Esophagus muscularis mucosa (tissue), 4 donors: ENCODE data around the gene STRN3. TPM values are rescaled to one million over a fixed set of nuclear protein-coding genes. Genes with fewer than 3 reads are reported as not detected.

Experiments used
- DNase-seq: peaks from one replicate; pipeline ENCODE4 v3.0.0-alpha.2; 2017; ENCODE audit errors: extremely low spot score
- H3K27ac ChIP-seq, 4 donors: fragments of 200-600 bp; sonication (generic); replicated peaks in 1 of 4; 1 replicate in 3 of 4; 2 replicates in 1 of 4; pipeline ENCODE4 v1.5.1; 2016 to 2019; ENCODE audit warnings: mild to moderate bottlenecking in 1 of 4
- H3K27me3 ChIP-seq, 4 donors: fragments of 200-600 bp; sonication (generic); one replicate each; pipeline versions ENCODE4 v1.5.1 to v1.6.0; 2016 to 2019
- H3K36me3 ChIP-seq, 4 donors: fragments of 200-600 bp; sonication (generic); one replicate each; pipeline ENCODE4 v1.5.1; 2016 to 2019
- H3K4me1 ChIP-seq, 4 donors: fragments of 200-600 bp; sonication (generic); one replicate each; pipeline ENCODE4 v1.5.1; 2016 to 2019
- H3K4me3 ChIP-seq, 4 donors: fragments of 200-600 bp; sonication (generic); 1 replicate in 2 of 4; 2 replicates in 2 of 4; pipeline ENCODE4 v1.5.1; 2016 to 2019; ENCODE audit warnings: mild to moderate bottlenecking in 4 of 4, moderate library complexity in 1 of 4
- H3K9me3 ChIP-seq, 4 donors: fragments of 200-600 bp; sonication (generic); 1 replicate in 3 of 4; 2 replicates in 1 of 4; pipeline ENCODE4 v1.5.1; 2016 to 2019
- CTCF ChIP-seq, 3 experiments: fragments of 200-600 bp in 2 of 3; fragments of 450-650 bp in 1 of 3; sonication (generic) in 2 of 3; IDR thresholded peaks; one replicate each; pipeline ENCODE4 v1.5.1; 2017 to 2019; ENCODE audit warnings: antibody characterized with exemption in 3 of 3, mild to moderate bottlenecking in 2 of 3, moderate library complexity in 1 of 3
- EP300 ChIP-seq: sonication (generic); formaldehyde crosslinking; IDR thresholded peaks from one replicate; pipeline ENCODE4 v1.6.1; 2017; ENCODE audit warnings: antibody characterized with exemption
- POLR2A ChIP-seq: fragments of 450-650 bp; IDR thresholded peaks from one replicate; pipeline ENCODE4 v1.6.1; 2017; ENCODE audit warnings: antibody characterized with exemption, moderate library complexity, mild to moderate bottlenecking, low read depth
- POLR2AphosphoS5 ChIP-seq, 2 donors: sonication (generic); formaldehyde crosslinking; IDR thresholded peaks; one replicate each; pipeline ENCODE4 v1.6.1; 2017; ENCODE audit warnings: antibody characterized with exemption in 2 of 2
- WGBS: methylation state at CpG from one replicate; pipeline ENCODE4 v1.1.5; 2018; 5-methylcytosine and 5-hydroxymethylcytosine counted together
- intact Hi-C: fragments of 100-400 bp; cut with DNase I; formaldehyde crosslinking; loops from one replicate; pipeline ENCODE4 v1.15.1; 2023
- total RNA-seq, 4 donors: library from RNA; depleted of rRNA; stranded (reverse); fragments of >200 nt; gene quantifications; one replicate each; pipeline versions ENCODE4 v1.1.0 to v1.2.1, GENCODE V29; 2016

The STRN3 gene
- total RNA-seq, 4 donors from 2014 or later, result 54.5 to 90.1 (median 68.9) TPM

- Histone ChIP-seq H3K36me3 (no peaks in the 10 kb centered on the region), H3K27me3 (peaks cover 0 to 3% (median 0%) of the 10 kb centered on the region in 4 donors), H3K4me3 (peak within 1 kb of the TSS; percentile 81 to 100 (median 90)), H3K9me3 (no peaks in the 10 kb centered on the region), H3K27ac (peak within 1 kb of the TSS; percentile 98 to 100 (median 100)), H3K4me1 (peaks cover 26 to 53% (median 43%) of the 10 kb centered on the region in 4 donors)
- intact Hi-C loops, result no loop called here
- TF ChIP-seq POLR2A (no peak), EP300 (no peak), CTCF (IDR thresholded peaks at IDR 0.05) (no peak), POLR2AphosphoS5 (IDR thresholded peaks at IDR 0.05) (peak in 1 of 2 donors; percentile 28)
- under 1% methylated on average over 19 of the region's 53 CpGs for WGBS
- no peak for DNase-seq
Measured at GRCh38 chr14:31025367-31026076, 657 bp downstream of the STRN3 start, which contains the start of gene AP4S1. TSS of gene AP4S1 (plus strand) at chr14:31025649. CDS start at chr14:31066197, 40,548 bp downstream.

- no peak for TF ChIP-seq POLR2A
- peak in 1 of 2 donors; percentile 5 for TF ChIP-seq POLR2AphosphoS5 (IDR thresholded peaks at IDR 0.05)
- no peaks in the 10 kb centered on the region for H3K36me3 ChIP-seq
- peaks cover 0 to 3% (median 0%) of the 10 kb centered on the region in 4 donors for H3K27me3 ChIP-seq
- WGBS, result 8% methylated on average over 11 of the region's 11 CpGs
- peaks cover 26 to 58% (median 46%) of the 10 kb centered on the region in 4 donors for H3K4me1 ChIP-seq
- no peaks in the 10 kb centered on the region for H3K9me3 ChIP-seq
- no peak for DNase-seq
- peak overlapping the region; percentile 98 to 100 (median 100) for H3K27ac ChIP-seq
- peak overlapping the region; percentile 81 to 100 (median 90) for H3K4me3 ChIP-seq
- intact Hi-C loops, result loop anchor here (5.0 kb wide), 1 partner anchor 37 kb away; no protein-coding TSS in a partner anchor
Measured at GRCh38 chr14:31024577-31025366, 1.4 kb downstream of the STRN3 start.

- H3K36me3 ChIP-seq, result no peaks in the 10 kb centered on the region
- TF ChIP-seq CTCF (IDR thresholded peaks at IDR 0.05) (no peak), POLR2AphosphoS5 (IDR thresholded peaks at IDR 0.05) (no peak), POLR2A (no peak), EP300 (no peak)
- intact Hi-C loops, result loop anchor here (5.0 kb wide), 1 partner anchor 37 kb away; no protein-coding TSS in a partner anchor
- H3K9me3 ChIP-seq, result no peaks in the 10 kb centered on the region
- peaks cover 0 to 3% (median 0%) of the 10 kb centered on the region in 4 donors for H3K27me3 ChIP-seq
- peaks cover 26 to 65% (median 47%) of the 10 kb centered on the region in 4 donors for H3K4me1 ChIP-seq
- peak overlapping the region; percentile 98 to 100 (median 100) for H3K27ac ChIP-seq
- DNase-seq, result no peak
- H3K4me3 ChIP-seq, result peak overlapping the region; percentile 81 to 100 (median 90)
Measured at GRCh38 chr14:31024010-31024480, 2.1 kb downstream of the STRN3 start.

- intact Hi-C loops, result loop anchor here (5.0 kb wide), 1 partner anchor 35 kb away; no protein-coding TSS in a partner anchor
- 100% methylated on average over 2 of the region's 2 CpGs for WGBS
- peak overlapping the region in 2 of 4 donors; percentile 25 to 100 for H3K27ac ChIP-seq
Measured at GRCh38 chr14:31022386-31022785, 3.8 kb downstream of the STRN3 start.

More at GRCh38 chr14:31022386-31022785, 3.8 kb downstream of the STRN3 start:
- no peak for DNase-seq
- Histone ChIP-seq H3K27me3 (peaks cover 0 to 3% (median 0%) of the 10 kb centered on the region in 4 donors), H3K4me3 (no peak overlapping the region), H3K4me1 (peaks cover 23 to 68% (median 56%) of the 10 kb centered on the region in 4 donors), H3K36me3 (peaks cover 0 to 3% (median 0%) of the 10 kb centered on the region in 4 donors), H3K9me3 (no peaks in the 10 kb centered on the region)
- TF ChIP-seq EP300 (no peak), CTCF (IDR thresholded peaks at IDR 0.05) (no peak), POLR2AphosphoS5 (IDR thresholded peaks at IDR 0.05) (no peak), POLR2A (no peak)
